GM23248 (cell line): ENCODE results near the gene KRT3. TPM values are rescaled to one million over a fixed set of nuclear protein-coding genes. Genes with fewer than 3 reads are reported as not detected.

Source experiments
- DNase-seq: peaks from one replicate; pipeline ENCODE4 v3.0.0-alpha.2; 2015
- H2AFZ ChIP-seq: fragments of 200-600 bp; sonication (generic); 2 replicates; pipeline ENCODE4 v1.6.1; 2016; ENCODE audit warnings: antibody characterized with exemption
- H3F3A ChIP-seq: fragments of 200-600 bp; sonication (generic); 2 replicates; pipeline ENCODE4 v1.6.1; 2016; ENCODE audit warnings: mild to moderate bottlenecking, antibody characterized with exemption, mixed run types; ENCODE audit not compliant: insufficient read depth
- H3K27ac ChIP-seq: fragments of 200-600 bp; sonication (generic); 2 replicates; pipeline ENCODE4 v1.5.1; 2016; ENCODE audit warnings: mild to moderate bottlenecking
- H3K27me3 ChIP-seq: fragments of 200-600 bp; sonication (generic); replicated peaks from 2 replicates; pipeline ENCODE4 v1.6.1; 2016; ENCODE audit warnings: mild to moderate bottlenecking; ENCODE audit not compliant: insufficient read depth
- H3K36me3 ChIP-seq: fragments of 200-600 bp; sonication (generic); 2 replicates; pipeline ENCODE4 v1.6.1; 2016; ENCODE audit warnings: low read depth, mild to moderate bottlenecking
- H3K4me1 ChIP-seq: fragments of 200-600 bp; sonication (generic); 2 replicates; pipeline ENCODE4 v1.6.1; 2016; ENCODE audit warnings: mild to moderate bottlenecking; ENCODE audit not compliant: insufficient read depth
- H3K4me2 ChIP-seq: fragments of 200-600 bp; sonication (generic); one replicate; pipeline ENCODE4 v1.6.1; 2016; ENCODE audit warnings: mild to moderate bottlenecking; ENCODE audit not compliant: unreplicated experiment
- H3K4me3 ChIP-seq: fragments of 200-600 bp; sonication (generic); 2 replicates; pipeline ENCODE4 v1.5.1; 2016; ENCODE audit warnings: mild to moderate bottlenecking
- H3K79me2 ChIP-seq: fragments of 200-600 bp; sonication (generic); 2 replicates; pipeline ENCODE4 v1.6.1; 2016; ENCODE audit warnings: mild to moderate bottlenecking; ENCODE audit not compliant: insufficient read depth
- H3K9ac ChIP-seq: fragments of 200-600 bp; sonication (generic); 2 replicates; pipeline ENCODE4 v1.6.1; 2016; ENCODE audit warnings: mild to moderate bottlenecking
- H3K9me2 ChIP-seq: fragments of 200-600 bp; sonication (generic); 2 replicates; pipeline ENCODE4 v1.6.1; 2016; ENCODE audit warnings: mixed run types, mild to moderate bottlenecking, moderate library complexity; ENCODE audit not compliant: insufficient read depth
- H3K9me3 ChIP-seq: fragments of 200-600 bp; sonication (generic); one replicate; pipeline ENCODE4 v1.6.1; 2017; ENCODE audit warnings: low read depth
- H4K20me1 ChIP-seq: fragments of 200-600 bp; sonication (generic); 2 replicates; pipeline ENCODE4 v1.6.0; 2016; ENCODE audit not compliant: insufficient read depth
- EZH2 ChIP-seq: fragments of 200-600 bp; sonication (generic); IDR thresholded peaks from 2 replicates; pipeline ENCODE4 v1.6.1; 2018; ENCODE audit warnings: antibody characterized with exemption, mild to moderate bottlenecking; ENCODE audit not compliant: insufficient read depth, poor library complexity, severe bottlenecking
- EZH2phosphoT487 ChIP-seq: fragments of 200-600 bp; sonication (generic); IDR thresholded peaks from 2 replicates; pipeline ENCODE4 v1.6.1; 2018; ENCODE audit warnings: antibody characterized with exemption, moderate library complexity, mild to moderate bottlenecking, low read depth; ENCODE audit not compliant: insufficient read depth
- WGBS, 2 experiments: methylation state at CpG; one replicate each; pipeline ENCODE4 v1.1.6; 2015 to 2017; ENCODE audit warnings: low lambda C conversion rate in 2 of 2, low coverage in 1 of 2; ENCODE audit errors: missing lambda C conversion rate in 2 of 2; 5-methylcytosine and 5-hydroxymethylcytosine counted together
- in situ Hi-C: fragments of 300-500 bp; cut with MboI; formaldehyde crosslinking; loops from 2 replicates; pipeline ENCODE4 v1.15.0; 2020
- polyA plus RNA-seq: library from polyadenylated mRNA; unstranded; fragments of >200 nt; fragmentation: Nextera tagmentation; extraction: Ambion mirVana; gene quantifications from 2 replicates; pipeline ENCODE4 v1.2.1, GENCODE V29; 2016
- total RNA-seq: library from RNA; depleted of rRNA; stranded (reverse); fragments of >200 nt; shearing (Covaris generic); gene quantifications from 2 replicates; pipeline ENCODE4 v1.2.3, GENCODE V29; 2014

Gene KRT3
- total and polyA plus RNA-seq, 2 experiments from 2014 or later, result not detected

GRCh38 chr12:52768479-52769200 is 27.3 kb downstream of the KRT3 start:
- in situ Hi-C loops, result no loop called here
- no peak overlapping the region for H3K9ac ChIP-seq
- no peak overlapping the region for H3K27ac ChIP-seq
- H3K36me3 ChIP-seq, result no peaks in the 10 kb centered on the region
- H2AFZ ChIP-seq, result no peak overlapping the region
- H3K9me3 ChIP-seq, result no peaks in the 10 kb centered on the region
- H3F3A ChIP-seq, result no peaks in the 10 kb centered on the region
- DNase-seq, result no peak
- H3K4me1 ChIP-seq, result no peaks in the 10 kb centered on the region
- 73 to 76% methylated on average over 10 of the region's 10 CpGs for WGBS, 2 experiments
- H3K79me2 ChIP-seq, result no peaks in the 10 kb centered on the region
- H3K9me2 ChIP-seq, result no peaks in the 10 kb centered on the region
- TF ChIP-seq EZH2phosphoT487, result no peak
- no peak for TF ChIP-seq EZH2
- H4K20me1 ChIP-seq, result no peaks in the 10 kb centered on the region
- no peak overlapping the region for H3K4me2 ChIP-seq
- H3K27me3 ChIP-seq, result peaks cover 50% of the 10 kb centered on the region
- no peak overlapping the region for H3K4me3 ChIP-seq

- no peaks in the 10 kb centered on the region for H3K36me3 ChIP-seq
- H3K9me2 ChIP-seq, result no peaks in the 10 kb centered on the region
- no peaks in the 10 kb centered on the region for H3K79me2 ChIP-seq
- H3K4me3 ChIP-seq, result no peak overlapping the region
- no peak for DNase-seq
- 3 to 8% methylated on average over 3 of the region's 3 CpGs for WGBS, 2 experiments
- no peak for TF ChIP-seq EZH2phosphoT487
- no peak for TF ChIP-seq EZH2
- in situ Hi-C loops, result no loop called here
- no peaks in the 10 kb centered on the region for H3F3A ChIP-seq
- no peak overlapping the region for H3K27ac ChIP-seq
- no peak overlapping the region for H2AFZ ChIP-seq
- no peaks in the 10 kb centered on the region for H3K4me1 ChIP-seq
- no peaks in the 10 kb centered on the region for H4K20me1 ChIP-seq
- no peaks in the 10 kb centered on the region for H3K9me3 ChIP-seq
- H3K4me2 ChIP-seq, result no peak overlapping the region
- no peak overlapping the region for H3K9ac ChIP-seq
- peaks cover 44% of the 10 kb centered on the region for H3K27me3 ChIP-seq
These were observed 28.5 kb downstream of the KRT3 start for GRCh38 chr12:52767427-52767826.

GRCh38 chr12:52767020-52767379 is 28.9 kb downstream of the KRT3 start:
- 0 to 4% methylated on average over 1 of the region's 1 CpG for WGBS, 2 experiments
- in situ Hi-C loops, result no loop called here
- no peak overlapping the region for H3K4me2 ChIP-seq
- H3K79me2 ChIP-seq, result no peaks in the 10 kb centered on the region
- no peak overlapping the region for H2AFZ ChIP-seq
- no peaks in the 10 kb centered on the region for H3K9me3 ChIP-seq
- no peaks in the 10 kb centered on the region for H3K4me1 ChIP-seq
- no peak for TF ChIP-seq EZH2
- no peak for TF ChIP-seq EZH2phosphoT487
- no peaks in the 10 kb centered on the region for H4K20me1 ChIP-seq
- H3K27ac ChIP-seq, result no peak overlapping the region
- no peaks in the 10 kb centered on the region for H3K36me3 ChIP-seq
- H3K9ac ChIP-seq, result no peak overlapping the region
- no peaks in the 10 kb centered on the region for H3F3A ChIP-seq
- peaks cover 40% of the 10 kb centered on the region for H3K27me3 ChIP-seq
- DNase-seq, result no peak
- no peak overlapping the region for H3K4me3 ChIP-seq
- no peaks in the 10 kb centered on the region for H3K9me2 ChIP-seq

- no peak for DNase-seq
- TF ChIP-seq EZH2 (no peak), EZH2phosphoT487 (no peak)
- no peaks in the 10 kb centered on the region for H3K36me3 ChIP-seq
- no peak overlapping the region for H3K27ac ChIP-seq
- peaks cover 35% of the 10 kb centered on the region for H3K27me3 ChIP-seq
- WGBS, 2 experiments, result 37 to 42% methylated on average over 5 of the region's 5 CpGs
- H3K4me3 ChIP-seq, result no peak overlapping the region
- no peak overlapping the region for H3K9ac ChIP-seq
- H3K9me3 ChIP-seq, result no peaks in the 10 kb centered on the region
- no peak overlapping the region for H3K4me2 ChIP-seq
- H3F3A ChIP-seq, result no peaks in the 10 kb centered on the region
- no peak overlapping the region for H2AFZ ChIP-seq
- H3K9me2 ChIP-seq, result no peaks in the 10 kb centered on the region
- H3K79me2 ChIP-seq, result no peaks in the 10 kb centered on the region
- in situ Hi-C loops, result no loop called here
- no peaks in the 10 kb centered on the region for H3K4me1 ChIP-seq
- H4K20me1 ChIP-seq, result no peaks in the 10 kb centered on the region
These were observed 29.4 kb downstream of the KRT3 start for GRCh38 chr12:52766351-52767019.
